C4-2B (cell line): ENCODE results near the gene TBL2.

Source experiments
- ZFX ChIP-seq: fragments of 450-650 bp; IDR thresholded peaks from 2 replicates; pipeline ENCODE4 v1.6.1; 2017
- TF ChIP-seq, protein P1 (sequence below): fragments of 450-650 bp; conservative IDR thresholded peaks from 2 replicates; pipeline ENCODE4 v1.5.1; 2017; ENCODE audit warnings: mild to moderate bottlenecking

DNA sequence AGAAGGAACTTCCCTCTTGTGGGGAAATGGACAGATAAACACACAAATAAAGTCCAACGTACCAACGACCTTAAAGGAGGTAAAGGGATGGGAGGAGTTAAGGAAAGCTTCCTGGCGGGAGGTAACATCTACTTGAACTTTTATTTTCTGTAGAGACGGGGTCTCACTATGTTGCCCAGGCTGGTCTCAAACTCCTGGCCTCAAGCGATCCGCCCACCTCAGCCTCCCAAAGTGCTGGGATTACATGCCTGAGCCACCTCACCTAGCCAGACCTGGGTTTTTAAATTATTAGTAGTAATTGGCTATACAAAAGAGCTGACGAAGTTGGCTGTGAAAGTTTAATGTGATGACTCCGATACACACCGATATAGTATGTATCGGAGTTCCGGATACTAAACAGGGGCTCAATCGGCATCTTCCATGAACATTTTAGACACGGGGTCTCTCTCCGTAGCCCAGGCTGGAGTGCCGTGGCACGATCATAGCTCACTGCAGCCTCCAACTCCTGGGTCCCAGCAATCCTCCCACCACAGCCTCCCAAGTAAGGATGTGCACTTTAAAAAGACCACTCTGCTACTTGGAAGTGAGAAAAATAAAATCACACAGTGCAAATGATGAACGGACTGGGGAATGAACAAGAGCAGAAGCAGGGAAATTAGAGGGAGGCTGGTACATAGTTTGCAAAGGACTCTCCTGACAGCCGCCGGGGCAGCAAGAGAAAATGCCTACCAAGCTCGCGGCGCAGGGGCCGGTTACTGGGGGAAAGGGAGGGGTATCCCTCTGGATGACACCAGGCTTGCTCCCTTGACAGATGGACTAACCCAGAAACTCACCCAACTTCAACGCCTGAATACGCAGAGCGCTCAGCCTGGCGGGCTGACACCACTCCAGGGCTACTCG lies 21.9 kb downstream of the TBL2 start:
- TF ChIP-seq, protein P1, sequence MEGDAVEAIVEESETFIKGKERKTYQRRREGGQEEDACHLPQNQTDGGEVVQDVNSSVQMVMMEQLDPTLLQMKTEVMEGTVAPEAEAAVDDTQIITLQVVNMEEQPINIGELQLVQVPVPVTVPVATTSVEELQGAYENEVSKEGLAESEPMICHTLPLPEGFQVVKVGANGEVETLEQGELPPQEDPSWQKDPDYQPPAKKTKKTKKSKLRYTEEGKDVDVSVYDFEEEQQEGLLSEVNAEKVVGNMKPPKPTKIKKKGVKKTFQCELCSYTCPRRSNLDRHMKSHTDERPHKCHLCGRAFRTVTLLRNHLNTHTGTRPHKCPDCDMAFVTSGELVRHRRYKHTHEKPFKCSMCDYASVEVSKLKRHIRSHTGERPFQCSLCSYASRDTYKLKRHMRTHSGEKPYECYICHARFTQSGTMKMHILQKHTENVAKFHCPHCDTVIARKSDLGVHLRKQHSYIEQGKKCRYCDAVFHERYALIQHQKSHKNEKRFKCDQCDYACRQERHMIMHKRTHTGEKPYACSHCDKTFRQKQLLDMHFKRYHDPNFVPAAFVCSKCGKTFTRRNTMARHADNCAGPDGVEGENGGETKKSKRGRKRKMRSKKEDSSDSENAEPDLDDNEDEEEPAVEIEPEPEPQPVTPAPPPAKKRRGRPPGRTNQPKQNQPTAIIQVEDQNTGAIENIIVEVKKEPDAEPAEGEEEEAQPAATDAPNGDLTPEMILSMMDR: no peak
- no peak for TF ChIP-seq ZFX
